Activated T-cell treated with anti-CD3 and anti-CD28 coated beads for 4 hours (primary cell): ENCODE measurements around the gene RSBN1.
"Not testable (repeated sequence)": the region's sequence is repeated elsewhere in the genome, so short reads cannot be mapped to it uniquely, and the experiment has no call there.

Experiments used
- DNase-seq: peaks from one replicate; pipeline ENCODE4 v3.0.0-alpha.2; 2020

Gene RSBN1

GRCh38 chr1:113734357-113735055 is 77.8 kb downstream of the RSBN1 start:
- no peak for DNase-seq

GRCh38 chr1:113732802-113733201 is 79.5 kb downstream of the RSBN1 start:
- DNase-seq, result no peak

GRCh38 chr1:113721010-113721409 is 91.3 kb downstream of the RSBN1 start:
- no peak for DNase-seq

GRCh38 chr1:113718621-113719020 is 93.7 kb downstream of the RSBN1 start:
- DNase-seq, result not testable (repeated sequence)

- not testable (repeated sequence) for DNase-seq
These were observed 94.8 kb downstream of the RSBN1 start for GRCh38 chr1:113717506-113717905.

GRCh38 chr1:113714606-113715269 is 97.5 kb downstream of the RSBN1 start:
- no peak for DNase-seq
